Common myeloid progenitor, CD34-positive (primary cell): ENCODE data around the gene EFNA5.

ENCODE experiments used
- CTCF ChIA-PET: fragments of 350-600 bp; sonication (Branson Sonifier 250); formaldehyde crosslinking; loops from one replicate; lab custom pipeline; 2021; ENCODE audit warnings: antibody characterized with exemption; lab: Charles Lee
- POLR2A ChIA-PET: fragments of 350-600 bp; sonication (Branson Sonifier 250); formaldehyde crosslinking; loops from one replicate; lab custom pipeline; 2021; ENCODE audit warnings: antibody characterized with exemption; lab: Charles Lee
- DNase-seq, 3 donors: peaks; one replicate each; pipeline versions ENCODE4 v3.0.0 to v3.0.0-alpha.2; 2013
- H3K27ac ChIP-seq, 2 experiments: 1 replicate in 1 of 2; 2 replicates in 1 of 2; pipeline ENCODE4 v1.7.0; 2013; ENCODE audit warnings: inconsistent platforms in 2 of 2, low read length in 2 of 2, mild to moderate bottlenecking in 2 of 2, low read depth in 1 of 2, moderate library complexity in 1 of 2; ENCODE audit not compliant: severe bottlenecking in 2 of 2, insufficient read depth in 1 of 2, poor library complexity in 1 of 2
- H3K27me3 ChIP-seq, 5 experiments: replicated peaks in 2 of 5; 1 replicate in 3 of 5; 2 replicates in 2 of 5; pipeline versions ENCODE4 v1.6.1 to v1.7.0; 2013; ENCODE audit warnings: low read length in 4 of 5, mild to moderate bottlenecking in 2 of 5, moderate library complexity in 2 of 5, inconsistent platforms in 1 of 5; ENCODE audit not compliant: insufficient read depth in 5 of 5, control insufficient read depth in 4 of 5
- H3K36me3 ChIP-seq, 4 experiments: 1 replicate in 2 of 4; 2 replicates in 2 of 4; pipeline versions ENCODE4 v1.6.1 to v1.7.0; 2013; ENCODE audit warnings: low read length in 3 of 4, control low read depth in 1 of 4, mild to moderate bottlenecking in 1 of 4; ENCODE audit not compliant: control insufficient read depth in 4 of 4, insufficient read depth in 4 of 4
- H3K4me1 ChIP-seq, 4 experiments: 1 replicate in 3 of 4; 2 replicates in 1 of 4; pipeline versions ENCODE4 v1.6.1 to v1.7.1; 2013; ENCODE audit warnings: low read length in 3 of 4, mild to moderate bottlenecking in 3 of 4, control low read depth in 1 of 4, inconsistent platforms in 1 of 4, moderate library complexity in 1 of 4; ENCODE audit not compliant: control insufficient read depth in 4 of 4, insufficient read depth in 4 of 4; ENCODE audit errors: control extremely low read depth in 1 of 4
- H3K4me3 ChIP-seq, 7 experiments: 1 replicate in 4 of 7; 2 replicates in 3 of 7; pipeline versions ENCODE4 v1.5.1 to v1.7.0; 2013; ENCODE audit warnings: mild to moderate bottlenecking in 7 of 7, low read length in 6 of 7, moderate library complexity in 6 of 7, inconsistent platforms in 2 of 7, low read depth in 2 of 7, control low read depth in 1 of 7; ENCODE audit not compliant: insufficient read depth in 4 of 7, control insufficient read depth in 1 of 7; ENCODE audit errors: extremely low read depth in 1 of 7
- H3K9me3 ChIP-seq, 5 experiments: 1 replicate in 4 of 5; 2 replicates in 1 of 5; pipeline versions ENCODE4 v1.6.1 to v1.7.1; 2013; ENCODE audit warnings: low read length in 4 of 5, mild to moderate bottlenecking in 2 of 5, inconsistent platforms in 1 of 5, low read depth in 1 of 5, moderate library complexity in 1 of 5; ENCODE audit not compliant: control insufficient read depth in 4 of 5, insufficient read depth in 2 of 5; ENCODE audit errors: control extremely low read depth in 1 of 5
- WGBS: methylation state at CpG from one replicate; pipeline ENCODE4 v1.1.5; 2013; ENCODE audit not compliant: insufficient coverage; 5-methylcytosine and 5-hydroxymethylcytosine counted together

Gene EFNA5

GRCh38 chr5:107574287-107574686 is 96.5 kb downstream of the EFNA5 start:
- H3K27me3 ChIP-seq, result no peaks in the 10 kb centered on the region
- WGBS, result no CpG with 5 or more reads among the region's 1 CpG
- POLR2A ChIA-PET, result no interaction called here
- no peak for DNase-seq
- no peak overlapping the region for H3K27ac ChIP-seq
- CTCF ChIA-PET, result no interaction called here
- H3K9me3 ChIP-seq, result no peaks in the 10 kb centered on the region
- peaks cover 8 to 21% (median 16%) of the 10 kb centered on the region in 4 experiments for H3K4me1 ChIP-seq
- H3K4me3 ChIP-seq, result no peak overlapping the region
- H3K36me3 ChIP-seq, result no peaks in the 10 kb centered on the region

- H3K36me3 ChIP-seq, result no peaks in the 10 kb centered on the region
- H3K4me1 ChIP-seq, result peaks cover 8 to 21% (median 16%) of the 10 kb centered on the region in 4 experiments
- WGBS, result 98% methylated on average over 6 of the region's 8 CpGs
- H3K4me3 ChIP-seq, result no peak overlapping the region
- no peaks in the 10 kb centered on the region for H3K9me3 ChIP-seq
- DNase-seq, result no peak
- CTCF ChIA-PET, result interaction anchor here (0.7 to 1.9 kb wide), 18 partner anchors 9 to 329 kb away, joined by 3 to 9 read pairs (median 3); no protein-coding TSS in a partner anchor
- H3K27me3 ChIP-seq, result no peaks in the 10 kb centered on the region
- POLR2A ChIA-PET, result no interaction called here
- H3K27ac ChIP-seq, result no peak overlapping the region
These were observed 97.9 kb downstream of the EFNA5 start for GRCh38 chr5:107572715-107573368.

DNA sequence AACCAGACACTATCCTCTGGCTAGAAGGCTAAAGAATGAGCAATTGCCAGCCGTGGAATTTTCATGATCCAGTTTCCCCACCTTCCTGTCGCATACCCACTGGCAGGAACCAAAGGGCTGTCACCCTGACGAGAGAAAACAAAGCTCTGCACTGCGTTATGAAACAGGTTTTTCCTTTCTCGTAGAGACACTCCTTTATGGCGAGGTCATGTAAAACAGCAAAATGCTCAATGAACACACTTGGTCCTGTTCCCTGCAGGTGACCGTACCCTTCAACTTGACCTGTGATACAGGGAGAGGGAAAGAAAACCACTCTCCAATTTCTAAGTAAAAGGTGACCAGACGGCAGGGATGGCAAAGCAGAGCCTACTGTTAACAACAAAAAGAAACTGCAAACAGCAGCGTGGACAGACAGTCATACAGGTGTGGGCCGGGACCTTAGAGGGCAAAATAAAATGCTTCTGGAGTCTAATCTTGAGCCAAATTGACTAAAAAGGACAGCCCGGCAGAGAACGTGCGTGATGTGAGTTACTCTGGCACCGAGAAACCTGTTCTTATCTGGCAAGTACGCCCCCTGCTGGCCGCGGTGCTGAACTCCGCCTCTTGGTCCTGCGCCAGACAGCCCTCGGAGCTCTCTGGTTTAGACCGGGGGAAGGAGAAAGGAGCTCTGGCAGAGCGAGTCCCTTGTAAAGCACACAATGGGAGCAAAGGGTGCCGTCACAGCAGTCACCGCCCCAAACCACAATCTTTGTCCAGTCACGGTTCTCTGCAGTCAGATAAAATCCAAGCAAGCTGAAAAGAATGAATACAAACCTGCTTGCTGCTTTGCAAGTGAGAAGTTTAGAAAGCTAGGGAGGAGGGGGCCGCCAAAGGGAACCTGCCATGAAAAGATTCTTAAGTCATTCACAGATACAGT is 98.9 kb downstream of the EFNA5 start:
- no peaks in the 10 kb centered on the region for H3K36me3 ChIP-seq
- no peaks in the 10 kb centered on the region for H3K9me3 ChIP-seq
- H3K27me3 ChIP-seq, result no peaks in the 10 kb centered on the region
- DNase-seq, result peak; percentile 87 to 95 (median 94)
- 0% methylated on average over 16 of the region's 26 CpGs for WGBS
- CTCF ChIA-PET, result interaction anchor here (0.7 to 1.9 kb wide), 19 partner anchors 9 to 328 kb away, joined by 3 to 9 read pairs (median 3); no protein-coding TSS in a partner anchor
- peaks cover 8 to 21% (median 16%) of the 10 kb centered on the region in 4 experiments for H3K4me1 ChIP-seq
- H3K27ac ChIP-seq, result no peak overlapping the region
- POLR2A ChIA-PET, result no interaction called here
- peak overlapping the region in 6 of 7 experiments; percentile 42 to 87 (median 74) for H3K4me3 ChIP-seq

DNA sequence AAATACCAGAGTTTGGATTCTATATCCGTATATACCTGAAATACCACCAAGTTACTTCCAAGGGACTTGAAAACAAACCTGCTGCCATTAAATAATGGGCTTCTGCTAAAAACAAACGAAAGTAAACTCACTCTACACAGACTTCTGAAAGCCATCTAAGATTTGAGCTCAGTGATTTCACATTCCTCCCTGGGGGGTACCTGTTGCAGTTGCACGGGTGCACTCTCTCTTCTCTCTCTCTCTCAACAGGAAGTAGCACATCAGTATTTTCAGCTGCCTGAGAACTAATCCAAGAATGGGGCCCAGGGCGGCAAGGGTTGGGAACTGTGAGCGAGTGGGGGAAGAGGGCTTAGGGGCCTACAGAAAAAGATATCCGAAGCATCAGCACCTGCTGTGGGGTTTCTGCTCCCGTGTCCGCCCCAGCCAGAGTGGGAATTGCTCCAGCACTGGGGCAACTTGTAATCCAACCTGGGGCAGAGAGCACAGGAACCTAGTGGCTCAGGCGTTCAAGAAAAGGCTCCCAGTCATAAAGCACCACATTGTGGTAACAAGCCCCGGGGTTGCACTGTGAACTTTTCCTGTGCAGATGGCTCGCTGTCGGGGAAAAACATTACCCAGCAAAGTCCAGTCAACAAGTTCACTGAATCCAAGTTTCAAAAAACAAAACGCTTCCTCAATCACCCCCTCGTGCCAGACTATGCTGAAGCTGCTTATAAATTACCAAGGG is 99.8 kb downstream of the EFNA5 start:
- CTCF ChIA-PET, result interaction anchor here (1.0 to 1.9 kb wide), 7 partner anchors 9 to 327 kb away, joined by 3 to 9 read pairs (median 4); no protein-coding TSS in a partner anchor
- Histone ChIP-seq H3K4me3 (peak overlapping the region in 5 of 7 experiments; percentile 42 to 87 (median 72)), H3K27me3 (no peaks in the 10 kb centered on the region), H3K4me1 (peaks cover 8 to 28% (median 16%) of the 10 kb centered on the region in 4 experiments), H3K27ac (peak overlapping the region in 1 of 2 experiments; percentile 6), H3K36me3 (no peaks in the 10 kb centered on the region), H3K9me3 (no peaks in the 10 kb centered on the region)
- peak; percentile 28 to 79 (median 71) for DNase-seq
- WGBS, result 21% methylated on average over 9 of the region's 14 CpGs
- POLR2A ChIA-PET, result interaction anchor here (0.6 kb wide), 1 partner anchor 22 kb away, joined by 4 read pairs; no protein-coding TSS in a partner anchor

GRCh38 chr5:107570181-107570580 is 100.6 kb downstream of the EFNA5 start:
- CTCF ChIA-PET, result interaction anchor here (1.0 to 1.4 kb wide), 3 partner anchors 8 to 322 kb away, joined by 3 to 5 read pairs (median 3); no protein-coding TSS in a partner anchor
- 96% methylated on average over 3 of the region's 4 CpGs for WGBS
- Histone ChIP-seq H3K36me3 (no peaks in the 10 kb centered on the region), H3K27me3 (no peaks in the 10 kb centered on the region), H3K9me3 (no peaks in the 10 kb centered on the region), H3K27ac (no peak overlapping the region), H3K4me1 (peaks cover 8 to 28% (median 16%) of the 10 kb centered on the region in 4 experiments), H3K4me3 (no peak overlapping the region)
- no peak for DNase-seq
- POLR2A ChIA-PET, result no interaction called here

GRCh38 chr5:107567901-107568671 is 102.7 kb downstream of the EFNA5 start:
- ChIA-PET POLR2A (no interaction called here), CTCF (interaction anchor here (1.1 kb wide), 1 partner anchor 11 kb away, joined by 3 read pairs; no protein-coding TSS in a partner anchor)
- no peak overlapping the region for H3K27ac ChIP-seq

More at GRCh38 chr5:107567901-107568671, 102.7 kb downstream of the EFNA5 start:
- no peaks in the 10 kb centered on the region for H3K9me3 ChIP-seq
- no peaks in the 10 kb centered on the region for H3K27me3 ChIP-seq
- H3K36me3 ChIP-seq, result no peaks in the 10 kb centered on the region
- WGBS, result 100% methylated on average over 1 of the region's 4 CpGs
- DNase-seq, result no peak
- H3K4me1 ChIP-seq, result peaks cover 8 to 28% (median 16%) of the 10 kb centered on the region in 4 experiments
- H3K4me3 ChIP-seq, result no peak overlapping the region
